HEK293 (cell line): ENCODE measurements around the gene NFIX.
A peak's percentile ranks its signal among the peaks of the same experiment; 100 is the strongest.

ENCODE experiments used
- CTCF ChIA-PET: fragments of 350-600 bp; formaldehyde crosslinking; extraction: SDS; loops from one replicate; lab custom pipeline; 2021; ENCODE audit warnings: antibody characterized with exemption; lab: Yijun Ruan, JAX
- POLR2A ChIA-PET: fragments of 300-600 bp; formaldehyde crosslinking; extraction: SDS; loops from one replicate; lab custom pipeline; 2020; ENCODE audit warnings: antibody characterized with exemption, inconsistent platforms; lab: Yijun Ruan, JAX
- H3K27ac ChIP-seq: fragments of 200-500 bp; sonication (Bioruptor generic); 2 replicates; pipeline ENCODE4 v1.5.1; 2014; ENCODE audit warnings: low read depth, low read length, control low read depth, inconsistent platforms; ENCODE audit errors: extremely low read depth
- H3K36me3 ChIP-seq, 2 experiments: fragments of 200-500 bp in 1 of 2; sonication (Bioruptor generic) in 1 of 2; 1 replicate in 1 of 2; 2 replicates in 1 of 2; pipeline ENCODE4 v1.5.1; 2014 to 2017; ENCODE audit warnings: inconsistent platforms in 2 of 2, low read length in 2 of 2; ENCODE audit not compliant: control insufficient read depth in 2 of 2, insufficient read depth in 1 of 2
- H3K4me1 ChIP-seq: fragments of 200-500 bp; sonication (Bioruptor generic); 2 replicates; pipeline ENCODE4 v1.5.1; 2014; ENCODE audit warnings: mild to moderate bottlenecking, low read length, inconsistent platforms; ENCODE audit not compliant: control insufficient read depth, insufficient read depth
- H3K4me3 ChIP-seq: 2 replicates; pipeline ENCODE4 v1.5.1; 2011; ENCODE audit warnings: low read depth, mild to moderate bottlenecking, control low read depth, low read length, moderate library complexity
- H3K9me3 ChIP-seq: fragments of 200-500 bp; sonication (Bioruptor generic); 2 replicates; pipeline ENCODE4 v1.5.1; 2014; ENCODE audit warnings: low read depth, low read length, inconsistent platforms; ENCODE audit not compliant: control insufficient read depth, insufficient read depth
- BCL11B ChIP-seq: fragments of 450-650 bp; formaldehyde crosslinking; IDR thresholded peaks from 2 replicates; pipeline ENCODE4 v1.5.1; 2016; ENCODE audit warnings: low read depth, missing biosample characterization, missing genetic modification characterization
- EGR2 ChIP-seq: fragments of 450-650 bp; formaldehyde crosslinking; IDR thresholded peaks from 2 replicates; pipeline ENCODE4 v1.5.1; 2016; ENCODE audit warnings: low read depth, missing biosample characterization, missing genetic modification characterization
- GLI4 ChIP-seq: fragments of 450-650 bp; formaldehyde crosslinking; IDR thresholded peaks from 2 replicates; pipeline ENCODE4 v1.5.1; 2016; ENCODE audit warnings: missing biosample characterization, missing genetic modification characterization
- PRDM1 ChIP-seq: fragments of 450-650 bp; formaldehyde crosslinking; IDR thresholded peaks from 2 replicates; pipeline ENCODE4; 2016; ENCODE audit warnings: missing biosample characterization, missing genetic modification characterization
- PRDM6 ChIP-seq: fragments of 450-650 bp; formaldehyde crosslinking; IDR thresholded peaks from 2 replicates; pipeline ENCODE4 v1.5.1; 2017; ENCODE audit warnings: missing biosample characterization, missing genetic modification characterization
- TRIM28 ChIP-seq: IDR thresholded peaks from 2 replicates; pipeline ENCODE4 v1.6.1; 2011; ENCODE audit warnings: low read length, control low read depth, borderline replicate concordance
- ZBTB21 ChIP-seq: fragments of 450-650 bp; formaldehyde crosslinking; IDR thresholded peaks from 2 replicates; pipeline ENCODE4 v1.5.1; 2017; ENCODE audit warnings: missing biosample characterization, missing genetic modification characterization
- ZBTB26 ChIP-seq: fragments of 450-650 bp; formaldehyde crosslinking; optimal IDR thresholded peaks from 2 replicates; pipeline ENCODE3; 2016; ENCODE audit warnings: missing biosample characterization, mild to moderate bottlenecking, missing genetic modification characterization
- ZBTB8A ChIP-seq: fragments of 450-650 bp; formaldehyde crosslinking; IDR thresholded peaks from 2 replicates; pipeline ENCODE4 v1.5.1; 2016; ENCODE audit warnings: missing biosample characterization, missing genetic modification characterization
- ZIC2 ChIP-seq: fragments of 450-650 bp; formaldehyde crosslinking; IDR thresholded peaks from 2 replicates; pipeline ENCODE4 v1.5.1; 2016; ENCODE audit warnings: missing biosample characterization, missing genetic modification characterization
- ZNF133 ChIP-seq: fragments of 450-650 bp; formaldehyde crosslinking; IDR thresholded peaks from 2 replicates; pipeline ENCODE4 v1.5.1; 2016; ENCODE audit warnings: missing biosample characterization, missing genetic modification characterization
- ZNF175 ChIP-seq: fragments of 450-650 bp; formaldehyde crosslinking; IDR thresholded peaks from 2 replicates; pipeline ENCODE4 v1.5.1; 2016; ENCODE audit warnings: missing biosample characterization, missing genetic modification characterization
- ZNF202 ChIP-seq: fragments of 450-650 bp; formaldehyde crosslinking; IDR thresholded peaks from 2 replicates; pipeline ENCODE4 v1.5.1; 2016; ENCODE audit warnings: missing biosample characterization, missing genetic modification characterization, borderline replicate concordance
- ZNF214 ChIP-seq: fragments of 450-650 bp; formaldehyde crosslinking; IDR thresholded peaks from 2 replicates; pipeline ENCODE4 v1.5.1; 2017; ENCODE audit warnings: missing biosample characterization, mild to moderate bottlenecking, missing genetic modification characterization, borderline replicate concordance
- ZNF23 ChIP-seq: fragments of 450-650 bp; formaldehyde crosslinking; IDR thresholded peaks from 2 replicates; pipeline ENCODE4 v1.5.1; 2016; ENCODE audit warnings: missing biosample characterization, missing genetic modification characterization, borderline replicate concordance
- ZNF335 ChIP-seq: fragments of 450-650 bp; formaldehyde crosslinking; conservative IDR thresholded peaks from 2 replicates; pipeline ENCODE4 v1.5.1; 2016; ENCODE audit warnings: missing biosample characterization, missing genetic modification characterization
- ZNF341 ChIP-seq: fragments of 450-650 bp; formaldehyde crosslinking; IDR thresholded peaks from 2 replicates; pipeline ENCODE4; 2016; ENCODE audit warnings: low read depth, missing biosample characterization, missing genetic modification characterization
- ZNF426 ChIP-seq: fragments of 450-650 bp; formaldehyde crosslinking; IDR thresholded peaks from 2 replicates; pipeline ENCODE4 v1.5.1; 2017; ENCODE audit warnings: missing biosample characterization, missing genetic modification characterization, mild to moderate bottlenecking, inconsistent platforms, moderate library complexity
- ZNF433 ChIP-seq: fragments of 450-650 bp; formaldehyde crosslinking; IDR thresholded peaks from 2 replicates; pipeline ENCODE4 v1.5.1; 2016; ENCODE audit warnings: missing biosample characterization, missing genetic modification characterization, low read depth
- ZNF521 ChIP-seq: fragments of 450-650 bp; formaldehyde crosslinking; IDR thresholded peaks from 2 replicates; pipeline ENCODE4 v1.5.1; 2017; ENCODE audit warnings: missing biosample characterization, mild to moderate bottlenecking, missing genetic modification characterization
- ZNF549 ChIP-seq: fragments of 450-650 bp; IDR thresholded peaks from 2 replicates; pipeline ENCODE4 v1.5.1; 2018; ENCODE audit warnings: missing biosample characterization, missing genetic modification characterization, mild to moderate bottlenecking, inconsistent platforms, moderate library complexity
- ZNF558 ChIP-seq: fragments of 450-650 bp; formaldehyde crosslinking; IDR thresholded peaks from 2 replicates; pipeline ENCODE4 v1.5.1; 2016; ENCODE audit warnings: missing biosample characterization, missing genetic modification characterization
- ZNF585B ChIP-seq: fragments of 450-650 bp; formaldehyde crosslinking; IDR thresholded peaks from 2 replicates; pipeline ENCODE4 v1.5.1; 2016; ENCODE audit warnings: missing biosample characterization, missing genetic modification characterization
- ZNF664 ChIP-seq: fragments of 450-650 bp; formaldehyde crosslinking; IDR thresholded peaks from 2 replicates; pipeline ENCODE4 v1.5.1; 2016; ENCODE audit warnings: missing biosample characterization, missing genetic modification characterization
- ZNF670 ChIP-seq: fragments of 450-650 bp; formaldehyde crosslinking; IDR thresholded peaks from 2 replicates; pipeline ENCODE4 v1.5.1; 2016; ENCODE audit warnings: missing biosample characterization, missing genetic modification characterization, low read depth
- ZNF791 ChIP-seq: fragments of 450-650 bp; formaldehyde crosslinking; IDR thresholded peaks from 2 replicates; pipeline ENCODE4 v1.5.1; 2016; ENCODE audit warnings: missing biosample characterization, missing genetic modification characterization
- TF ChIP-seq, protein P1 (sequence below): fragments of 450-650 bp; formaldehyde crosslinking; IDR thresholded peaks from 2 replicates; pipeline ENCODE4 v1.5.1; 2016; ENCODE audit warnings: missing biosample characterization, missing genetic modification characterization

NFIX gene

GRCh38 chr19:12992729-12993128 is 2.5 kb upstream of the NFIX start (continued):
- no peak for TF ChIP-seq ZNF521 (tag by site-specific recombination)
- peak; percentile 78 for TF ChIP-seq ZNF664 (tag by site-specific recombination)
- peak; percentile 93 for TF ChIP-seq ZNF426 (tag by site-specific recombination)
- TF ChIP-seq ZNF433 (tag by site-specific recombination) = peak; percentile 37; the same call in 1 of the 2 replicates
- no peak for TF ChIP-seq EGR2 (tag by site-specific recombination)
- TF ChIP-seq ZNF585B (tag by site-specific recombination) = no peak

- no peak for TF ChIP-seq PRDM6 (tag by site-specific recombination)
- Histone ChIP-seq H3K9me3 (no peaks in the 10 kb centered on the region), H3K27ac (no peak overlapping the region), H3K4me1 (no peaks in the 10 kb centered on the region), H3K36me3 (peaks cover 0 to 2% of the 10 kb centered on the region in 2 experiments; a peak in 1 of 3 replicates), H3K4me3 (no peak overlapping the region)
- POLR2A ChIA-PET = no interaction called here
- CTCF ChIA-PET = interaction anchor here (1.1 to 1.6 kb wide), 4 partner anchors 8 to 101 kb away, joined by 3 to 9 read pairs (median 4); no protein-coding TSS in a partner anchor
Measured at GRCh38 chr19:12993562-12993961, 1.7 kb upstream of the NFIX start.

DNA sequence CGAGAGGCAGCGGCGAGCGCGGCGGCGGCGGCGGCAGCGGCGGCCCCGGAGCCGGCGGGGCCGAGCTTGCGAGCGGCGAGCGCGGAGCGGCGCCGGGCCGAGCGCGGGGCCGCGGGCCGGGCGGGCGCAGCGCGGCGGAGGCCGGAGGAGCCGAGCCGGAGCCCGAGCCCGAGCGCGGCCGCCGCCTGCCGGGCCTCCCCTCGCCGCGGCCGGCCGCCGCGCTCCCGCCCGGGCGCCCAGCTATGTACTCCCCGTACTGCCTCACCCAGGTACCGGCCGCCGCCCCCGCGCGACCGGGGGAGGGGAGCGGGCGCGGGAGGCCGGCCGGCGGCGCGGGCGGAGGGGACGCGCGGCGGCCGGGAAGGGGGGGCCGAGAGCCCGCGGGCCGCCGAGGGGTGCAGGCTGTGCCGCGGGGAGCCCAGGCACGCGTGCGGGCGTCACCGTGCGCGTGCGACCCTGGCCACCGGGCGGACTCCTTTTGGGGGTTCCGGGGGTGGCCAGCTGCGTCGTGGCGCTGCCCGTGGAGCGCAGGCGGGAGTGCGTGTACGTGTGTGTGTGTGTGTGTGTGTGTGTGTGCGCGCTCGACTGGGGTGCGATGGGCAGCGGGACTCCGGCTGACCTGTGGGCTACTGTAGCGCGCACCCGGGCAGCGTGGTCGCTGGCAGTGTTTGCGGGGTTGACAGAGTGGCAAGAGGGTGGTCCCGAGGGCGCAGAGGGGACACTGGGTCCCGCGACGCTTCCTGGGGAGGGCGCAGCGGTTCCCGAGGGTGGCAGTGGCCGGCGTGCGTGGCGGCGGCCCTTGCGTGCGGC is 526 bp downstream of the NFIX start:
- peak overlapping the region; percentile 51 for H3K4me3 ChIP-seq
- no peak for TF ChIP-seq TRIM28
- no peak for TF ChIP-seq ZNF23
- TF ChIP-seq ZIC2 = peak; percentile 40
- TF ChIP-seq ZNF670 (tag by site-specific recombination) = no peak
- no peak for TF ChIP-seq ZNF549 (tag by site-specific recombination)
- no peak for TF ChIP-seq ZNF791 (tag by site-specific recombination)
- 0 out of 2 replicates have a peak, but pooled peaks have one; percentile 33 for TF ChIP-seq BCL11B
- TF ChIP-seq ZNF214 = no peak
- TF ChIP-seq ZNF175 (tag by site-specific recombination) = no peak
- TF ChIP-seq ZBTB26 = peak; percentile 65
- peak; percentile 42 for TF ChIP-seq ZBTB8A (tag by site-specific recombination)
- TF ChIP-seq ZNF133 (tag by site-specific recombination) = no peak
- no peak for TF ChIP-seq ZBTB21 (tag by site-specific recombination)
- TF ChIP-seq ZNF335 = 0 out of 2 replicates have a peak, but pooled peaks have one; percentile 31
- no peak for TF ChIP-seq PRDM1
- TF ChIP-seq, protein P1, sequence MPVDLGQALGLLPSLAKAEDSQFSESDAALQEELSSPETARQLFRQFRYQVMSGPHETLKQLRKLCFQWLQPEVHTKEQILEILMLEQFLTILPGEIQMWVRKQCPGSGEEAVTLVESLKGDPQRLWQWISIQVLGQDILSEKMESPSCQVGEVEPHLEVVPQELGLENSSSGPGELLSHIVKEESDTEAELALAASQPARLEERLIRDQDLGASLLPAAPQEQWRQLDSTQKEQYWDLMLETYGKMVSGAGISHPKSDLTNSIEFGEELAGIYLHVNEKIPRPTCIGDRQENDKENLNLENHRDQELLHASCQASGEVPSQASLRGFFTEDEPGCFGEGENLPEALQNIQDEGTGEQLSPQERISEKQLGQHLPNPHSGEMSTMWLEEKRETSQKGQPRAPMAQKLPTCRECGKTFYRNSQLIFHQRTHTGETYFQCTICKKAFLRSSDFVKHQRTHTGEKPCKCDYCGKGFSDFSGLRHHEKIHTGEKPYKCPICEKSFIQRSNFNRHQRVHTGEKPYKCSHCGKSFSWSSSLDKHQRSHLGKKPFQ = no peak
- no peak for TF ChIP-seq ZNF202 (tag by site-specific recombination)
- no peak for TF ChIP-seq ZNF558
- no peak for TF ChIP-seq ZNF341 (tag by site-specific recombination)
- no peak for TF ChIP-seq GLI4 (tag by site-specific recombination)

More for the DNA sequence above, 526 bp downstream of the NFIX start:
- POLR2A ChIA-PET = no interaction called here
- peak overlapping the region; percentile 70; the same call in 1 of the 2 replicates for H3K27ac ChIP-seq
- H3K4me1 ChIP-seq = no peaks in the 10 kb centered on the region
- no peaks in the 10 kb centered on the region for H3K9me3 ChIP-seq
- CTCF ChIA-PET = interaction anchor here (2.5 kb wide), 1 partner anchor 65 kb away, joined by 11 read pairs; no protein-coding TSS in a partner anchor
- H3K36me3 ChIP-seq = peaks cover 0 to 6% of the 10 kb centered on the region in 2 experiments; a peak in 1 of 3 replicates
